ENCODE measurements around the gene TBCA.

TBCA gene

GRCh38 chr5:77775790-77776553 lies at the start of gene TBCA:
TSS of gene TBCA (minus strand) at chr5:77776339. CDS start at chr5:77776257, 82 bp downstream.
- peak; percentile 82 for DNase-seq (ENCODE audit: low read depth)

GRCh38 chr5:77824981-77825380 lies 48.8 kb upstream of the TBCA start:
- DNase-seq (ENCODE audit: low read depth), result no peak

GRCh38 chr5:77816686-77817085 lies 40.5 kb upstream of the TBCA start:
- no peak for DNase-seq (ENCODE audit: low read depth)

GRCh38 chr5:77812926-77813589 lies 36.9 kb upstream of the TBCA start:
- no peak for DNase-seq (ENCODE audit: low read depth)

GRCh38 chr5:77806213-77806843 lies 30.2 kb upstream of the TBCA start:
- DNase-seq (ENCODE audit: low read depth), result no peak

- no peak for DNase-seq (ENCODE audit: low read depth)
Measured at GRCh38 chr5:77798456-77798855, 22.3 kb upstream of the TBCA start.

- no peak for DNase-seq (ENCODE audit: low read depth)
Measured at GRCh38 chr5:77797136-77797535, 21.0 kb upstream of the TBCA start.

- no peak for DNase-seq (ENCODE audit: low read depth)
Measured at GRCh38 chr5:77795846-77796245, 19.7 kb upstream of the TBCA start.

GRCh38 chr5:77795268-77795667 lies 19.1 kb upstream of the TBCA start:
- no peak for DNase-seq (ENCODE audit: low read depth)

GRCh38 chr5:77791926-77792325 lies 15.8 kb upstream of the TBCA start:
- no peak for DNase-seq (ENCODE audit: low read depth)

GRCh38 chr5:77791356-77791755 lies 15.2 kb upstream of the TBCA start:
- DNase-seq (ENCODE audit: low read depth), result no peak

- no peak for DNase-seq (ENCODE audit: low read depth)
Measured at GRCh38 chr5:77785229-77785628, 9.1 kb upstream of the TBCA start.

- DNase-seq (ENCODE audit: low read depth), result no peak
Measured at GRCh38 chr5:77784735-77785134, 8.6 kb upstream of the TBCA start.

GRCh38 chr5:77781076-77781475 lies 4.9 kb upstream of the TBCA start:
- no peak for DNase-seq (ENCODE audit: low read depth)

- DNase-seq (ENCODE audit: low read depth), result no peak
Measured at GRCh38 chr5:77778881-77779438, 2.8 kb upstream of the TBCA start.

GRCh38 chr5:77778398-77778797 lies 2.3 kb upstream of the TBCA start:
- DNase-seq (ENCODE audit: low read depth), result no peak

- no peak for DNase-seq (ENCODE audit: low read depth)
Measured at GRCh38 chr5:77777911-77778310, 1.8 kb upstream of the TBCA start.

- no peak for DNase-seq (ENCODE audit: low read depth)
Measured at GRCh38 chr5:77777281-77777892, 1.2 kb upstream of the TBCA start.

- no peak for DNase-seq (ENCODE audit: low read depth)
Measured at GRCh38 chr5:77776554-77777206, 541 bp upstream of the TBCA start.

GRCh38 chr5:77774981-77775789 lies 954 bp downstream of the TBCA start:
- no peak for DNase-seq (ENCODE audit: low read depth)

GRCh38 chr5:77773734-77774280 lies 2.3 kb downstream of the TBCA start:
- no peak for DNase-seq (ENCODE audit: low read depth)

All from GM04504 (cell line).